K562 (cell line): ENCODE results near the gene GPD2. TPM values are rescaled to one million over a fixed set of nuclear protein-coding genes. Genes with fewer than 3 reads are reported as not detected.

Source experiments
- ATAC-seq: fragments of 200-7000 bp; cut with Tn5 transposase; 3 replicates; pipeline ENCODE4 v1.9.1; 2020; ENCODE audit warnings: moderate library complexity
- BruUV-seq: library from RNA; stranded (reverse); fragments of 400-500 nt; replicated peaks from 2 replicates; lab custom pipeline; 2021; lab: Mats Ljungman, UMichigan
- CTCF ChIA-PET: fragments of 300-600 bp; formaldehyde crosslinking; extraction: SDS; loops from one replicate; lab custom pipeline; 2021; ENCODE audit warnings: low intra/inter-chr PET ratio; lab: Yijun Ruan, JAX
- POLR2A ChIA-PET: fragments of 300-600, 350-650 bp; sonication (Branson Sonifier 250); formaldehyde crosslinking; extraction: SDS; loops from one replicate; lab custom pipeline; 2021; ENCODE audit warnings: antibody characterized with exemption, inconsistent platforms; lab: Yijun Ruan, JAX
- DNase-seq, 4 experiments: peaks; one replicate each; pipeline versions ENCODE4 v3.0.0 to v3.0.0-alpha.2; 2011 to 2018; ENCODE audit warnings: low spot score in 3 of 4, mixed read lengths in 3 of 4; ENCODE audit errors: extremely low read depth in 1 of 4
- FAIRE-seq: peaks from 2 replicates; lab custom pipeline; 2011; peaks lifted over from hg19 to GRCh38; lab: Jason Lieb, UNC
- H2AFZ ChIP-seq: 2 replicates; pipeline ENCODE4 v1.6.0; 2011; ENCODE audit warnings: low read depth, low read length, control low read depth, inconsistent platforms
- H3K27ac ChIP-seq: fragments of 200-600 bp; 3 replicates; pipeline ENCODE4 v1.8.0; 2011; ENCODE audit warnings: low read depth, mild to moderate bottlenecking, control low read depth, inconsistent platforms, low read length, moderate library complexity, mixed read lengths; ENCODE audit errors: extremely low read depth
- H3K27me3 ChIP-seq, 2 experiments: fragments of 300-600 bp in 1 of 2; 2 replicates in 1 of 2; 3 replicates in 1 of 2; pipeline versions ENCODE4 v1.6.0 to v1.8.0; 2011; ENCODE audit warnings: inconsistent platforms in 2 of 2, low read length in 2 of 2, mild to moderate bottlenecking in 1 of 2, mixed read lengths in 1 of 2, moderate library complexity in 1 of 2; ENCODE audit not compliant: control insufficient read depth in 2 of 2, insufficient read depth in 2 of 2
- H3K36me3 ChIP-seq: fragments of 300-600 bp; 3 replicates; pipeline ENCODE4 v1.8.0; 2011; ENCODE audit warnings: mild to moderate bottlenecking, low read length, inconsistent platforms; ENCODE audit not compliant: control insufficient read depth, insufficient read depth
- H3K4me1 ChIP-seq, 2 experiments: fragments of 200-600 bp in 1 of 2; replicated peaks in 1 of 2; 2 replicates in 1 of 2; 3 replicates in 1 of 2; pipeline versions ENCODE4 v1.5.1 to v1.8.0; 2011; ENCODE audit warnings: inconsistent platforms in 2 of 2, low read length in 2 of 2, mild to moderate bottlenecking in 1 of 2, mixed read lengths in 1 of 2, moderate library complexity in 1 of 2; ENCODE audit not compliant: control insufficient read depth in 2 of 2, insufficient read depth in 2 of 2
- H3K4me2 ChIP-seq: 2 replicates; pipeline ENCODE4 v1.6.1; 2011; ENCODE audit warnings: low read length, control low read depth, inconsistent platforms, mixed read lengths; ENCODE audit not compliant: insufficient read depth
- H3K4me3 ChIP-seq: fragments of 200-600 bp; sonication (generic), shearing (Covaris generic); 2 replicates; pipeline ENCODE4 v1.5.1; 2016; ENCODE audit warnings: control low read depth, inconsistent platforms
- H3K79me2 ChIP-seq: fragments of 200-600 bp; 3 replicates; pipeline ENCODE4 v1.8.0; 2011; ENCODE audit warnings: low read length, inconsistent platforms; ENCODE audit not compliant: control insufficient read depth, insufficient read depth
- H3K9ac ChIP-seq, 2 experiments: 2 replicates each; pipeline versions ENCODE4 v1.6.0 to v1.6.1; 2011; ENCODE audit warnings: low read depth in 2 of 2, low read length in 2 of 2, control low read depth in 1 of 2, inconsistent platforms in 1 of 2, mild to moderate bottlenecking in 1 of 2, mixed read lengths in 1 of 2; ENCODE audit not compliant: insufficient read depth in 1 of 2
- H3K9me1 ChIP-seq: one replicate; pipeline ENCODE4 v1.6.0; 2011; ENCODE audit warnings: inconsistent platforms, mild to moderate bottlenecking, low read length, moderate library complexity; ENCODE audit not compliant: control insufficient read depth, insufficient read depth
- H3K9me3 ChIP-seq: replicated peaks from 2 replicates; pipeline ENCODE4 v1.5.1; 2011; ENCODE audit warnings: low read depth, low read length, inconsistent platforms; ENCODE audit not compliant: control insufficient read depth, insufficient read depth
- H4K20me1 ChIP-seq: replicated peaks from 2 replicates; pipeline ENCODE4 v1.6.1; 2011; ENCODE audit warnings: low read length, inconsistent platforms, mixed read lengths; ENCODE audit not compliant: control insufficient read depth, insufficient read depth
- CBFA2T3 ChIP-seq: fragments of 450-650 bp; IDR thresholded peaks from 2 replicates; pipeline ENCODE4 v1.6.1; 2017
- E4F1 ChIP-seq: fragments of 250-450 bp; sonication (Bioruptor Pico); IDR thresholded peaks from 2 replicates; pipeline ENCODE4 v1.5.0; 2021; ENCODE audit warnings: mild to moderate bottlenecking, borderline replicate concordance
- HCFC1 ChIP-seq: IDR thresholded peaks from 2 replicates; pipeline ENCODE4 v1.6.1; 2012; ENCODE audit warnings: low read depth, low read length, improper control_type of control experiment
- IFI16 ChIP-seq: fragments of 250-450 bp; sonication (Bioruptor Pico); IDR thresholded peaks from 2 replicates; pipeline ENCODE4 v2.1.2; 2022; ENCODE audit warnings: mild to moderate bottlenecking, inconsistent platforms
- LCOR ChIP-seq: sonication (generic); formaldehyde crosslinking; IDR thresholded peaks from 2 replicates; pipeline ENCODE4 v1.8.0; 2022; ENCODE audit warnings: mild to moderate bottlenecking, missing genetic modification reagents
- NR0B1 ChIP-seq: fragments of 450-650 bp; IDR thresholded peaks from one replicate; pipeline ENCODE4 v1.6.1; 2018; ENCODE audit warnings: mild to moderate bottlenecking, moderate library complexity; ENCODE audit not compliant: partially characterized antibody
- PRMT5 ChIP-seq: sonication (generic); formaldehyde crosslinking; IDR thresholded peaks from 2 replicates; pipeline ENCODE4 v1.5.0; 2020; ENCODE audit warnings: missing genetic modification reagents
- TAL1 ChIP-seq: fragments of 450-650 bp; IDR thresholded peaks from 2 replicates; pipeline ENCODE4 v1.6.1; 2016; ENCODE audit warnings: mild to moderate bottlenecking
- TCF15 ChIP-seq: fragments of 250-450 bp; sonication (Bioruptor Pico); IDR thresholded peaks from 2 replicates; pipeline ENCODE4 v1.8.0; 2022; ENCODE audit warnings: moderate library complexity, mild to moderate bottlenecking, inconsistent platforms
- ZBTB11 ChIP-seq, 3 experiments: fragments of 200-800 bp in 1 of 3; fragments of 250-450 bp in 1 of 3; fragments of 450-650 bp in 1 of 3; sonication (Bioruptor Pico) in 1 of 3; sonication (Bioruptor generic) in 1 of 3; formaldehyde crosslinking in 1 of 3; IDR thresholded peaks; 2 replicates each; pipeline versions ENCODE4 v1.6.1 to v1.8.0; 2016 to 2022; ENCODE audit warnings: mild to moderate bottlenecking in 2 of 3, missing genetic modification characterization in 2 of 3, missing compliant biosample characterization in 1 of 3, moderate library complexity in 1 of 3
- WGBS: fragments of 100-300 bp; shearing (Covaris generic); methylation state at CpG from one replicate; pipeline ENCODE4 v1.1.6; 2016; ENCODE audit warnings: low coverage, mixed read lengths; ENCODE audit not compliant: insufficient coverage; ENCODE audit errors: missing lambda C conversion rate; 5-methylcytosine and 5-hydroxymethylcytosine counted together
- in situ Hi-C: fragments of 300-500 bp; cut with MboI; formaldehyde crosslinking; loops from 4 replicates; pipeline ENCODE4 v1.15.0; 2018; ENCODE audit warnings: inconsistent platforms, mixed read lengths
- intact Hi-C: fragments of 100-400 bp; cut with micrococcal nuclease; formaldehyde crosslinking; loops from 2 replicates; pipeline ENCODE4 v1.14.2; 2022
- polyA plus RNA-seq, 8 experiments: library from polyadenylated mRNA; depleted of rRNA in 4 of 8; stranded (reverse) in 5 of 8; unstranded in 3 of 8; fragments of >200 nt; fragmentation: Nextera tagmentation in 2 of 8; fragmentation: Illumina TruSeq in 1 of 8; extraction: Ambion mirVana in 2 of 8; extraction: Trizol in 1 of 8; gene quantifications; 2 replicates each; pipeline versions ENCODE4 v1.2.1 to v1.2.3, GENCODE V29; 2011 to 2014; ENCODE audit warnings: inconsistent platforms in 1 of 8, missing spikeins in 1 of 8
- total RNA-seq, 7 experiments: library from RNA; depleted of rRNA in 6 of 7; stranded (reverse); fragments of >200 nt in 6 of 7; fragmentation: Illumina TruSeq in 2 of 7; extraction: Trizol in 2 of 7; gene quantifications; 2 replicates each; pipeline versions ENCODE4 v1.2.1 to v1.2.3, GENCODE V29; 2011 to 2021; ENCODE audit warnings: low replicate concordance in 1 of 7
- TF ChIP-seq, protein P1 (sequence below): sonication (generic); formaldehyde crosslinking; IDR thresholded peaks from 2 replicates; pipeline ENCODE4 v1.8.0; 2023; ENCODE audit warnings: mild to moderate bottlenecking, missing genetic modification reagents

Gene GPD2
- total and polyA plus RNA-seq, 9 of the 15 experiments (the other 6 are each of a cell fraction or from before 2014, with no cell fraction given): 5.2 to 39.2 (median 19.0) TPM

DNA sequence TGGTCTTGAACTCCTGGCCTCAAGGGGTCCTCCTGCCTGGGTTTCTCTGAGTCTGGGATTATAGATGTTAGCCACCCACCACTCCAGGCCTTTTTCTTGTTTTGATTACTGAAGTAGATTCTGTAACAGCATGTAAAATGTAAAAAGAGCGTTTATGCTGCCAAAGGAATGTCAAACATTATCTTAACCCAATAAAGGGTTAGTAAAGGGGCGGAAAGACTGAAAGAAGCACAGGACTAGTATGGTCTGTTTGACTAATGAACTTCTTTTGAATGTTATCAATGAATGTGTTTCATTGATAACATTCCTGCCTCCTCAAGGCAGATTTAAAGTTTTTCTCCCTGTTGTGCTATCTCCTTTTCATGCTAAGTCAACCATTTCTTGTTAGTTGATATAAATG, 29.4 kb downstream of the GPD2 start:
- intact Hi-C loops: no loop called here
- no peak overlapping the region for H3K9ac ChIP-seq
- H3K9me3 ChIP-seq: no peaks in the 10 kb centered on the region
- no peak overlapping the region for H3K4me3 ChIP-seq
- no peak overlapping the region for H3K27ac ChIP-seq
- no peaks in the 10 kb centered on the region for H3K27me3 ChIP-seq
- no peaks in the 10 kb centered on the region for H4K20me1 ChIP-seq
- H3K36me3 ChIP-seq: no peaks in the 10 kb centered on the region
- CTCF ChIA-PET: no interaction called here
- no peak overlapping the region for H3K4me2 ChIP-seq
- H2AFZ ChIP-seq: no peak overlapping the region
- no TSS peak for BruUV-seq
- in situ Hi-C loops: no loop called here
- peaks cover 0 to 4% of the 10 kb centered on the region in 2 experiments; a peak in 3 of 5 replicates for H3K4me1 ChIP-seq
- POLR2A ChIA-PET: no interaction called here
- no peaks in the 10 kb centered on the region for H3K9me1 ChIP-seq
- 13% methylated on average over 2 of the region's 2 CpGs for WGBS
- H3K79me2 ChIP-seq: peaks cover 8% of the 10 kb centered on the region
- FAIRE-seq: no peak
- no peak for DNase-seq
- ATAC-seq: peak; percentile 23; the same call in 2 of the 3 replicates
- TF ChIP-seq IFI16 (no peak), CBFA2T3 (peak; percentile 26; the same call in 1 of the 2 replicates), TCF15 (no peak), LCOR (CRISPR knock-in tag) (no peak), NR0B1 (no peak), HCFC1 (no peak), TAL1 (no peak), PRMT5 (CRISPR knock-in tag) (no peak), ZBTB11 (CRISPR knock-in tag; IDR thresholded peaks at IDR 0.05) (0 out of 6 replicates have a peak, but pooled peaks of 1 of the 3 experiments have one; percentile 22), E4F1 (CRISPR knock-in tag) (no peak)
- TF ChIP-seq, protein P1, sequence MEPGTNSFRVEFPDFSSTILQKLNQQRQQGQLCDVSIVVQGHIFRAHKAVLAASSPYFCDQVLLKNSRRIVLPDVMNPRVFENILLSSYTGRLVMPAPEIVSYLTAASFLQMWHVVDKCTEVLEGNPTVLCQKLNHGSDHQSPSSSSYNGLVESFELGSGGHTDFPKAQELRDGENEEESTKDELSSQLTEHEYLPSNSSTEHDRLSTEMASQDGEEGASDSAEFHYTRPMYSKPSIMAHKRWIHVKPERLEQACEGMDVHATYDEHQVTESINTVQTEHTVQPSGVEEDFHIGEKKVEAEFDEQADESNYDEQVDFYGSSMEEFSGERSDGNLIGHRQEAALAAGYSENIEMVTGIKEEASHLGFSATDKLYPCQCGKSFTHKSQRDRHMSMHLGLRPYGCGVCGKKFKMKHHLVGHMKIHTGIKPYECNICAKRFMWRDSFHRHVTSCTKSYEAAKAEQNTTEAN: no peak
